ENCODE data around the gene SLC25A46.
"Not testable (repeated sequence)": the region's sequence is repeated elsewhere in the genome, so short reads cannot be mapped to it uniquely, and the experiment has no call there.

Gene SLC25A46

DNA sequence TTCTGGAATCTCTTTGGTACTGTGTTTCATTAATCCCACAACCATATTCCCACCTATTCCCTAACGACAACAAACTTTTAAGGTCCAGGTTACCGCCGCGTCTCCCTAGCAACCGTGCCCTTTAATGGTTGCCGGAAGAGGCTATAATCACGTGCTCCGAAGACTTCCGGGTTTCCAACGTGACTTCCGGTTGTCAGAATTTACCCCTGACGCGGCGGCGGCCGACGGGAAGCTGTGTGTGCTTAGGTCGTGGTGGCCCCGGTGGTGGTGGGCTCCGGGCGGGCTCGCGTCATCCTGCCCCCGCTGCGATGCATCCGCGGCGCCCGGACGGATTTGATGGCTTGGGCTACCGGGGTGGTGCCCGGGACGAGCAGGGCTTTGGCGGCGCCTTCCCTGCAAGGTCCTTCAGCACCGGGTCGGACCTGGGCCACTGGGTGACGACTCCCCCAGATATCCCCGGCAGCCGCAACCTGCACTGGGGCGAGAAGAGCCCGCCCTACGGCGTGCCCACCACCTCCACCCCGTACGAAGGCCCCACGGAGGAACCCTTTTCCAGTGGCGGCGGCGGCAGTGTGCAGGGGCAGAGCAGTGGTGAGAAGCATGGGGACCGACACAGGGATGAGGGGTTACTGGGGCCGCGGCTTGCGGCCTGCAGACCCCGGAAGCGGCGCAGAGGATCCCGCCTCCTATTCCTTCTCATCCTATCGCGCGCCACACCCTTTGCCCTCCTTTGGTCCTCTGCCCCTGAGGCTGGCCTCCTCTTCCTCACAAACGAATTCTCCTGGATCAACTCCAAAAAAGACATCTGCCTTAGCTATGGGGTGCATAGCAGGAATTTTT is at the start of gene SLC25A46:
TSS of gene SLC25A46 (plus strand) at position 196 of the 840 bp plus-strand sequence. CDS start at position 309, 113 bp downstream.
- DNase-seq = peak; percentile 75

DNA sequence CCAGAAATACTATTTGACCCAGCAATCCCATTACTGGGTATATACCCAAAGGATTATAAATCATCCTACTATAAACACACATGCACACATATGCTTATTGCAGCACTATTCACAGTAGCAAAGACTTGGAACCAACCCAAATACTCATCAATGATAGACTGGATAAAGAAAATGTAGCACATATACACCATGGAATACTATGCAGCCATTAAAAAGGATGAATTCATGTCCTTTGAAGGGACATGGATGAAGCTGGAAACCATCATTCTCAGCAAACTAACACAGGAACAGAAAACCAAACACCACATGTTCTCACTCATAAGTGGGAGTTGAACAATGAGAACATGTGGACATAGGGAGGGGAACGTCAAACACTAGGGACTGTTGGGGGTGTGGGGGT is 48.2 kb upstream of the SLC25A46 start:
- DNase-seq = not testable (repeated sequence)

DNA sequence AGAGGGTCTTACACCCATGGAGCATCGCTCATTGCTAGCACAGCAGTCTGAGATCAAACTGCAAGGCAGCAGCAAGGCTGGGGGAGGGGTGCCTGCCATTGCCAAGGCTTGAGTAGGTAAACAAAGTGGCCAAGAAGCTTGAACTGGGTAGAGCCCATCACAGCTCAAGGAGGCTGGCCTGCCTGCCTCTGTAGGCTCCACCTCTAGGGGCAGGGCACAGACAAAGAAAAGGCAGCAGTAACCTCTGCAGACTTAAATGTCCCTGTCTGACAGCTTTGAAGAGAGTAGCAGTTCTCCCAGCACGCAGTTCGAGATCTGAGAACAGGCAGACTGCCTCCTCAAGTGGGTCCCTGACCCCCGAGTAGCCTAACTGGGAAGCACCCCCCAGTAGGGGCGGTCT is 46.1 kb upstream of the SLC25A46 start:
- not testable (repeated sequence) for DNase-seq

DNA sequence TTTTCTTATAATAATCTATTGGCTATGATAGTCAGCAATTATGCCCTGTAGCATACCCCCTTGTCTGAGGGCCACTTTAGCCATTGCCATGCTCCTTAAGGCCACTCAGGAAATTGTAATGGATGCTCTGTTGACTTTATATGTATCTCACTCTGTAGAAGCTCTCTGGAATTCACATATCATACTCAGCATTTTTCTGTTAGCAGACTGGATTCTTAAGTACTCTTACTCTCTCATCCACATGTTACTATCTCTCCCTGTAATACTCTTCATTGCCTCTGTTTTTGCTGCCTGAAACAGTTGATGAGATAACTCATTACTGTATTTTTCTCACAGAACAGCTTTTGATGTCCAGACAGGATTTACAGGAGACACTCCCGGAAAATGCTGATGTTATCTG is 36.5 kb upstream of the SLC25A46 start:
- no peak for DNase-seq

DNA sequence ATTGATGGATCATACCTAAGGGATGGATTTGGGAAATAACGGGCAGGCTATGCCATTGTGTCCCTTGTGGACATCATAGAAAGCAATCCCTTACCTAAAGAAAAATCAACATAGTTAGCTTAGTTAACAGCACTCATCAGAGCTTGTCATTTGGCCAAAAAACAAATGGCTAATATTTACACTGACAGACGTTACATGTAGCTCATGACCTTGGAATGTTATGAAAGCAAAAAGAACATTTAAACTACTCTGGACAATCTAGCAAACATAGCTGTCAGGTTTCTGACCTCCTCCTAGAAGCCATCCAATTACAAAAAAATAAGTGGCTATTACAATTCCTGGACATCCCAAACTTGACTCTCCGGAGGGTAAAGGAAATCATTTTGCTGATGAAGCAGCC is 36.1 kb upstream of the SLC25A46 start:
- DNase-seq = no peak

DNA sequence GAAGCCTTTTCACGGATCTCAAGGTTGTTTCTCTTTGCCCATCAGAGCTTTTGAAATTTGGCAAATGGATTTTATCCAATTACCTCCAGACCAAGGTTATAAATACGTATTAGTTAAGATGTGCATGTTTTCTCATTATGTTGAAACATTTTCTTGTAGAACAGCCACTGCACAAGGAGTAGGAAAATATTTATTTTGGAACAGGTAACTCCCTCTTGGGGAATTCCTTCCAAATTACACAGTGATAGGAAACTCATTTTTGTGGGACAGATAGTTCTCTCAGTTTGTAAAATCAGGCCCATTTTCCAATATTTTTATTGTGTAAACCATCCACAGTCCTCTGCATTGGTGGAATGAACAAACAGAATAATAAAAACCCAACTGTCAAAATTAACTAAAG is 35.3 kb upstream of the SLC25A46 start:
- no peak for DNase-seq

DNA sequence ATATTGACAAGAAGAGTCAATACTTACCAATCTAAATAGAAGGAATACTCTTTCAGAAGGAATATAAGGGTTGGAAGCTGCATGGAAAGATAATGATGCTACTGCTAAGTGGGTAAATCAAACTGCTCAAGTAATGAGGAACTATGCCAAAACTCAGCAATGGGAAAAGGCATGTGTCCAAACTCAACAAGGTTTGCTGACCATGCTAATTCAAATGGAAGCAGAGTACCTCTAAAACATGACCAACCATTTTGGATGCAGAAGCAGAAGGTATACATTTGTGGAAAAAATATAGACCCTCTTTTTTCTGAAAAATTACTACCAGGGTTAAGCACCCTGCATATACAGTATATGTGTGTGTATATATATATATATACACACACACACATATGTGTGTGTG is 33.5 kb upstream of the SLC25A46 start:
- no peak for DNase-seq

DNA sequence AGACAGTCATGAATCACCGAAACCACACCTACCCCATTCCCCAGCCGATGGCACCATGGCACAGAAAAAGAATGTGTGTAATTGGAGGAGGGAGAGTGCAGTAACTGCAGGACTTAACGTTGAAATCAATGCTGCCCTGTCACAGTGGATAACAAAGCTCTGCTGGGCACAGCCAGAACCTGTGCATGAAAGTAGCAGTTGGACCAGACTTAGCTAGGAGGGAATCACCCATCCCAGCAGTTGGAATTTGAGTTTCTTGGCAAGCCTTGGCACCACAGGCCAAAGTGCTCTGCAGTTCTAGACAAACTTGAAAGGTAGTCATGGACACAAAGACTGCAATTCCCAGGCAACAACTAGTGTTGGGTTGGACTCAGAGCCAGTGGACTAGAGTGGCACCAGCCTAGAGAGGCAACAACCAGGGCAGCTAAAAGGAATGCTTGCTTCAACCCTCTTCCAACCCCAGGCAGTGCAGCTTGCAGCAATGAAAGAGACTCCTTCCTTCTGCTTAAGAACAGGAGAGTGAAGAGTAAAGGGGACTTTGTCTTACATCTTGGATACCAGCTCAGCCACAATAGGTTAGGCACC is 31.5 kb upstream of the SLC25A46 start:
- no peak for DNase-seq

DNA sequence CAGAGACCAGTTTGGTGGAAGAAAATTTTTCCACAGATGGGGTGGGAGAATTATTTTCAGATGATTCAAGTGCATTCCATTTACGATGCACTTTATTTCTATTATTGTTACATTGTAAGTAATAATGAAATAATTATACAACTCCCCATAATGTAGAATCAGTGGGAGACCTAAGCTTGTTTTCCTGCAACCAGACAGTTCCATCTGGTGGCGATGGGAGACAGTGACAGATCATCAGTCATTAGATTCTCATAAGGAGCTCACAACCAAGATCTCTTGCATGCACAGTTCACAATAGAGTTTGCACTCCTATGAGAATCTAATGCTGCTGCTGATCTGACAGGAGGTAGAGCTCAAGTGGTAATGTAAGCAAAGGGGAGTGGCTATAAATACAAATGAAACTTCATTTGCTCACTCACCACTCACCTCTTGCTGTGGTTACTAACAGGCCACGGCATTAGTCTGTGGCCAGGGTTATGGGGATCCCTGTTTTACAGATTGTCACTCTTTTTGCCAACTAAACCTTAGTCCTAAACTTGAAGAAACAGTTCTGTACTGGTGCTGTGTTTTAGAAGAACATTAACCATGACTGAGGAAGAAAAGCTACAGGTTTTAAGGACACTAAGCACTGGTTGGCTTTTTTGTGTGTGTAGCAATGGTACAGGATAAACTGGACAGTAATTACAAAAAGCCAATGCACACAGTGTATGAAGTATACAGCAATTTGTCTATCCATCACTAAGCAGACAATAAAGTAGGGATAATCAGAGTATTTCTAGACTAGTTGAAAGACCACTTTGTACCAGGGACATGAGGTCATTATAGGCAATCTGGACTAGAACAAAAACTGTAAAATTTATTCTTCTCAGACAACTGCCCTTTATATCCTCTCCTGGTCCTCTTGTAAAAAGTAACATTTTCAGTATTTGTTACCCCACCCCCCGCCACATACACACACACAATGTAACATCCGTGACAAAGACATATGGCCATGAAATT is 22.3 kb upstream of the SLC25A46 start:
- no peak for DNase-seq

DNA sequence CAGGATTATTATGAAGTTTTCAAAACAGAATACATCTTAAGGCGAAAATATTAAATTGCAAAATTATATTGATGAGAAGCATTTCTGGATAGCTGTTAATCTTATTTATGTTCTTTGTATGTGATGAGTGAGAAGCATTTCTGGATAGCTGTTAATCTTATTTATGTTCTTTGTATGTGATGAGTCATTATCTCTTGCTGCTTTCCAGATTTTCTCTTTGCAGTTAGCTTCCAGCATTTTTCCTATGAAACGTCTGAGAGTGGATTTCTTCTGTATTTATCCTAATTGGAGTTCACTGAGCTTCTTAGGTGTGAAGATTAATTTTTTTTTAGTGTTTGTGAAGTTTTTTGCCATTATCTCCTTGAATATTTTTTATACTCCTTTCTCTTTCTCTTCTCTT is 20.5 kb upstream of the SLC25A46 start:
- no peak for DNase-seq

DNA sequence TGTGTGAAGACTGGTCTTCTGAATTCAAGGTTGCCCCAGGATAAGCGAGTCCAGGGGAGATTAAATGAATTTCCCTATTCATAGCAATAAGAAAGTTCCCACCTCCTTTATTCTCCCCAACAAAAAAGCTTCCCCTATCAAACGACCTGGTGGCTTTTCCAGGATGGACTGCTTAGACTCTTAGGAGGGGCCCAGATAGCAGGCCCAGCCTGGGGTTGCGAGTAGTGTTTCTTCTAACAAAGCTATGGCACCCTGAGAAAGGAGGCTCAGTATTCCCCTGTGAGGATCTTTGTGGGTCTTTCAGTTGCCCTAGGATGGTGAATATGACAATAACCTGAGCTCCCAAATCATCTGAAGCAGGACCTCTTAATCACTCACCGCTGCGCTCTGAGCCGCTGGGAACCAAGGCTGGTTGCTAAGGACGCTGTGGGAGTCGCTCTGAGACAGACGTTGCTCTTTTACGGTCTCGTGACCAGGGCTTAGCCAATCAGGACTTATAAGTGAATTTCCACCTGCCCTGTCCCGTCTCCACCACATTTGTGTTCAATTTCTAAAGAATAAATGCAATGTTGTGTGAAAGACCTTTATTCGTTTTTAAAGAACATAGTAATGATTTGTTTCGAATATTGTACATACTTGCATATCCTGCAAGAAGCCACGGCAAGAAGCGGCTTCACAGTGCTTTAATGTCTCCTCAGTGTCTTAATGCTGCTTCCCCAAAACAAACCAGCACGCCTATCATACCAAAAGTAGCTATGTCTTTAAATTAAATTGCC is 12.4 kb upstream of the SLC25A46 start, which contains the start of gene TMEM232:
TSS of gene TMEM232 (minus strand) at position 423 of the 776 bp plus-strand sequence. CDS start 59,319 bp downstream, outside the sequence.
- peak; percentile 74 for DNase-seq

DNA sequence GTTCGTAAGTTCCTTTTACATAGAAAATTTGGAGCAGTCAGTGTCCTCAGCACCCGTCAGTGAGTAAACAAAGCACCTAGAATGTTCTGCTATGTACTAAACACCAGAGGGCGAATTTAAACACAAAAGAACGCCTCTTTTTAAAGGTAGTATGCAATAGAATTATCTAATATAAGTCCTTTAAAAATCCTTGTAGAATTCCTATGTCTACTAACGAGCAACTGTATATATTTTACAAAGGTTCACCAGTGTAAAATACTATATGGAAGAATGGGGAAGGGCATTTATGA is 11.8 kb upstream of the SLC25A46 start:
- peak; percentile 7 for DNase-seq

DNA sequence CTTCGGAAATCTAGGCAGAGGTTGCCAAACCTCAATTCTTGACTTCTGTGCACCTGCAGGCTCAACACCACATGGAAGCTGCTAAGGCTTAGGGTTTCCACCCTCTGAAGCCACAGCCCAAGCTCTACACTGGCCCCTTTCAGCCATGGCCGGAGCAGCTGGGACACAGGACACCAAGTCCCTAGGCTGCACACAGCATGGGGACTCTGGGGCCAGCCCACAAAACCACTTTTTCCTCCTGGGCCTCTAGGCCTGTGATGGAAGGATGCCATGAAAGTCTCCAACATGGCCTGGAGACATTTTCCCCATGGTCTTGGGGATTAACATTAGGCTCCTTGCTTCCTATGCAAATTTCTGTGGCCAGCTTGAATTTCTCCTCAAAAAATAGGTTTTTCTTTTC is 7.3 kb upstream of the SLC25A46 start:
- DNase-seq = not testable (repeated sequence)

DNA sequence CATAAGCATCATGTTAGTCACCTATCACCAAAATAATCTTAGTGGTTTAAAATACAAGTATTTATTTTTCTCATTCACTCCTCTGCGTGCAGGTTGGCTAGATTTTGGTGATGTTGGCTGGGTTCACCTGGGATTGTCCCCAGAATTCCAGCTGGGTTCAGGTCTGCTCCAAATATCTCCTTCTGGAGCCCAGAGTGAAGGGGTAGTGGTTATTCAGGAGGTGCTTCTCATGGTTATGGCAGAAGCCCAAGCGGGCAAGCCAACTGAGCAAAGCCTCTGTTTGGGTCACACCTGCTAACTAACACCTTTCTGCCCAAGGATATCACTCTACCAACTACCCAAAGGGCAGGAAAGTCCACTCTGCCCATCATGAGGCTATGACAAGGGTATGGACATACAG is 4.7 kb upstream of the SLC25A46 start:
- DNase-seq = no peak

DNA sequence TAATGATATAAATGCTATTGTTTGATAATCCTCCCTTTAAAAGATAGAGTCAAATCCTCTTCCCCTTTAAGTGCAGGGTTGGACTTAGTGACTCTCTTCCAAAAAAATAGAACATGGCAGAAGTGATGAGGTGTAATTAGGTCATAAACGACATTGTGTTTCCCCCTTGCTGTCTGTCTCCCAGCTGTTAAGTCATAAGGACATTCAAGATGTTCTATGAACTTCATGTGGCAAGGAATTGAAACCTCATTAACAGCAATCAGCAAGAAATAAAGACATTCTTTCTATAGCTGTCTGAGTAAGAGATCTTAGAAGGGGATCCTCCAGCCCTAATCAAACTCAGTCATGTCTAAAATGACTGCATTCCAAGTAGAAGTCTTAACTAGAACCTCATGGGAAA is 3.3 kb upstream of the SLC25A46 start:
- no peak for DNase-seq

DNA sequence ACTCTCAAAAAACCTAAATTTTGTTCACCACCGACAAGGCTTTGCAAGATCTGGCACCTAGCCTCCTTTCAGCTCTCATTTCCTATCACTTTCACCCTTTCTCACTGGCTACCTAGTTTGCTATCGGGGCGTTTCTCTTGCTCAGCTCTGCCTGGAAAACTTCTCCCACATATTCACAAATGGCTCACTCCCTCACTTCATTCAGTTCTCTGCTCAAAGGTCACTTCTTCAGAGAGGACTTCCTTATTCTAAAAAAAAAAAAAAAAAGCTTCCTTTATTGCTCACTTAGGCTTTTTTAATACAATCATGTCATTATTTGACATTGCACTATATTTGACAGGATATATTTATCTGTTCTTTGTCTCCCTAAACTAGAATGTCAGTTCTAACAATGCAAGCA is 2.1 kb upstream of the SLC25A46 start:
- DNase-seq = no peak

DNA sequence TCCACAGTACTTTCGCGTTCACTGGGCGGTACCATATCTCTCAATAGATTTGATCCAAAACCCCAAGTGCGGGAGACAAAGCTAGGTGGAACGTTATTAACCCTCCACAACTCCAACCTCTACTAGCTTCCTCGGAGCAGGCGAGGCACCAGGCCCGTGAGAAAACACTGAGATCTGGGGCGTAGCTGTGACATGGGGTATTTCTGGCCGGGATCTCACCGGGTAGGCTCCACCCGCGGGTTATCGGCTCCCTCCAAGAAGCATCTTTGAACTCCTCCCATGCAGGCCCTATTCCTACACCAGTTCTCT is 350 bp upstream of the SLC25A46 start:
- DNase-seq = no peak

DNA sequence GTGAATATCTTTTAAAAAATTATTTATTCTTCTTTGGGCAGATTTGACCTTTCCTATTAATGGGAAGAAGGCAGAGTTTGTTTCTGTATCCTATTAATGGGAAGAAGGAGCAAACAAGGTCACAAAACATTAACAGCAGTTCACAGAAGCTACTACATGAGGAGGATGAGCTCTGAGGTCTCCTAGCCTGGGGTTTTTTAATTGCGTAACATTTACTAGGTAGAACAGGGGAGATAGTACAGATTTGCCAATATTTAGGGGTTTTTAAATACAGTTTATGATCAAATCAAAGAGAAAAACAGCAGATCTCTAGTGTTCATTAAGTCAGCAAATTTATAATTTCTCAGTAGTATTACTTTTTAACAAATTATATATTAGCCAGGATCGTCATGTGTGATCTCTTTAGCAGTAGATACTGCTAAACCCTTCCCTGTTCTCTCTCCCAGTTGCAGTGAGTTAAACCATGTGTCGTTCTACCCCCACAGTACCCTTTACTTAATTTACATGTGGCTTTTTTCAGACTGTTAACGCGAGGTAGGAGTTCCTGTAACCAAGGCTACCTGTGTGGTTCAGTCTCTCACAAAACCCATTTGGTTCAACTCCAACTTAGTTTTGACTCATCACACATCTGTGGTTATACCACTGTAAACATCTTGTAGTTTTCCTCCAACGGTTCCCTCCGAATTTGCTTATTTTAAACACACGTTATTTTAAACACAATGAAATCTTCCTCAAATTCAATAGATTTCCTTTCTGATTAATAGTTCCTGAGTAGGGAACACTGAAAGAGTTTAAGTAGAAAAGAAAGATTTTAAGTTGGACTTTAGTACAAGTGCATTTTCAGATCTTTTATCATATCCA is 13.3 kb downstream of the SLC25A46 start:
- no peak for DNase-seq

DNA sequence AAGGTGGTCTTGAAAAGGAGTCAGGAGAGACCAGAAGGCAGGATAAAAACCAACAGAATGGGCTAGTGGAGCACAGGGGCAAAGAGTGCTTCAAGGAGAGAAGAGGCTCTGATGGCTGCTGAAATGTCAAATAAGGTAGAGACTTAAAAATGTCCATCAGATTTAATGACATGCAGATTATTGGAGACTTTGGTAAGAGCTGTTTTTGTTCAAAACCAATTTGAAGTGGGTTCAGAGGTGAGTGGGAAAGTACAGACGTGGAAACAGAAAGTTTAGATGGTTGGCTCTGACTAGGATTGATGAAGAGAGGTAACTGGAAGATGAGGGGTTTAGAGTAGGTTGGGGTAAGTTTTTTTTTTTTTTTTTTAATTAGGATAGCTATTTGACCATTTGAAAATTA is 14.1 kb downstream of the SLC25A46 start:
- no peak for DNase-seq

DNA sequence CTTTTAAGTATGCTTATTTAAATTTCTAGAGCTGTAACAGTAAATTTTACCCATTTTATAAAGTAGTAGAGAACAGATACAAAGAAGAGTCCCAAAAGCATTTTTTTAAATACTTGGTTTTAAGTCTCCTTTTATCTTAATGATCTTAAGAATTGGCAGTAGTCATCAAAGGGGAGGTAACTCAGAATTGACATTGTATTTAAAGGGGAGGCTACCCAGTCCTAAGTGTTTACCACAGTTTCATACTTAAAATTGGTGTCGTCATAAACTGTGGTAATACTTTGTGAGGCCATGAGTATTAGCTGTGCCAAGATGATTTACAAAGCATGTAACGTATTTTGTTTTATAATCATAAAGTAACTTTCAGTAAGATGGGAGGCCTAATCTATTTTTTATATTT is 14.8 kb downstream of the SLC25A46 start:
- DNase-seq = no peak

DNA sequence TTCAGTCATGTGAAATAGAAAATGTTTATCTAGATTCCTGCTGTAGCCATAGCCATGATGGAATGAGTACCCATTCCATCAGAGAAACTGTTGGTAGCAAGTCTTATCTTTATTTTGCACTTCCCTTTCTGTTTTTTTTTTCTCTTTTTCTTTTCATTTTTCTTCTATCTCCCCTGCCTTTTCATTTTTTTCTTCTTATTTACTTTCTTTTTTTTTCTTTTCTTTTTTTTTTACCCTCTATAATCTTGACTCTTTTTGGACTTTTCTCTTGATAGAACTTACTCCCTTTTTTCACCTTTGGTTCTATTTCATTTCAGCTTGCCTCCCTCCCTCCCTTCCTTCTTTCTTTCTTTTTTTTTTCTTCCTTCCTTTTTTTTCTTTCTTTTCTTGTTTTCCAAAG is 15.4 kb downstream of the SLC25A46 start:
- no peak for DNase-seq
